GM23338 (cell line): ENCODE results near the gene PPM1H. TPM values are rescaled to one million over a fixed set of nuclear protein-coding genes. Genes with fewer than 3 reads are reported as not detected.
"Not testable (repeated sequence)": the region's sequence is repeated elsewhere in the genome, so short reads cannot be mapped to it uniquely, and the experiment has no call there.

Source experiments
- ATAC-seq: fragments of 200-7000 bp; cut with Tn5 transposase; 3 replicates; pipeline ENCODE4 v1.9.1; 2020
- DNase-seq: peaks from one replicate; pipeline ENCODE4 v3.0.0-alpha.2; 2015; ENCODE audit warnings: low spot score
- H2AFZ ChIP-seq: fragments of 200-600 bp; sonication (generic); 2 replicates; pipeline ENCODE4 v1.8.0; 2016; ENCODE audit warnings: antibody characterized with exemption, mild to moderate bottlenecking, moderate library complexity
- H3F3A ChIP-seq: fragments of 200-600 bp; sonication (generic); replicated peaks from 2 replicates; pipeline ENCODE4 v1.8.0; 2017; ENCODE audit warnings: antibody characterized with exemption, mixed run types, low read depth
- H3K27ac ChIP-seq: fragments of 200-600 bp; sonication (generic); 2 replicates; pipeline ENCODE4 v1.6.1; 2016; ENCODE audit warnings: low read depth
- H3K27me3 ChIP-seq: fragments of 200-600 bp; sonication (generic); 2 replicates; pipeline ENCODE4 v1.8.0; 2016; ENCODE audit warnings: mild to moderate bottlenecking, mixed run types, moderate library complexity; ENCODE audit not compliant: insufficient read depth
- H3K36me3 ChIP-seq: fragments of 200-600 bp; sonication (generic); 2 replicates; pipeline ENCODE4 v1.8.0; 2016; ENCODE audit warnings: mild to moderate bottlenecking; ENCODE audit not compliant: insufficient read depth
- H3K4me1 ChIP-seq: fragments of 200-600 bp; sonication (generic); 2 replicates; pipeline ENCODE4 v1.8.0; 2016; ENCODE audit warnings: mild to moderate bottlenecking, moderate library complexity; ENCODE audit not compliant: insufficient read depth
- H3K4me2 ChIP-seq: fragments of 200-600 bp; sonication (generic); 2 replicates; pipeline ENCODE4 v1.7.1; 2017; ENCODE audit warnings: mixed run types
- H3K4me3 ChIP-seq: fragments of 200-600 bp; sonication (generic); 2 replicates; pipeline ENCODE4 v1.6.1; 2016; ENCODE audit warnings: mixed run types
- H3K79me2 ChIP-seq: fragments of 200-600 bp; sonication (generic); replicated peaks from 2 replicates; pipeline ENCODE4 v1.8.0; 2017; ENCODE audit warnings: mild to moderate bottlenecking; ENCODE audit not compliant: insufficient read depth
- H3K9me2 ChIP-seq: fragments of 200-600 bp; sonication (generic); 2 replicates; pipeline ENCODE4 v1.8.0; 2017; ENCODE audit not compliant: insufficient read depth
- H4K20me1 ChIP-seq: fragments of 200-600 bp; sonication (generic); replicated peaks from 2 replicates; pipeline ENCODE4 v1.8.0; 2017; ENCODE audit warnings: mild to moderate bottlenecking; ENCODE audit not compliant: insufficient read depth
- H3K27ac Mint-ChIP-seq: 2 replicates; pipeline ENCODE4 v1.8.0; 2020; ENCODE audit warnings: inconsistent platforms, mild to moderate bottlenecking, moderate library complexity, mixed read lengths
- H3K27me3 Mint-ChIP-seq: 3 replicates; pipeline ENCODE4 v1.8.0; 2022; ENCODE audit warnings: low read depth, mild to moderate bottlenecking, moderate library complexity, mixed read lengths, inconsistent platforms; ENCODE audit not compliant: insufficient read depth, poor library complexity
- H3K36me3 Mint-ChIP-seq: 3 replicates; pipeline ENCODE4 v1.8.0; 2021; ENCODE audit warnings: low read depth, mild to moderate bottlenecking, inconsistent platforms, moderate library complexity, mixed read lengths
- H3K4me1 Mint-ChIP-seq: 3 replicates; pipeline ENCODE4 v1.8.0; 2020; ENCODE audit warnings: mild to moderate bottlenecking, inconsistent platforms, mixed read lengths
- H3K4me3 Mint-ChIP-seq: 3 replicates; pipeline ENCODE4 v1.8.0; 2021; ENCODE audit warnings: moderate library complexity, mild to moderate bottlenecking, inconsistent platforms, mixed read lengths
- H3K9me3 Mint-ChIP-seq: 3 replicates; pipeline ENCODE4 v1.8.0; 2020; ENCODE audit warnings: moderate library complexity, mild to moderate bottlenecking, inconsistent platforms, mixed read lengths
- ETS1 ChIP-seq: IDR thresholded peaks from 2 replicates; pipeline ENCODE4 v1.6.1; 2016; ENCODE audit warnings: antibody characterized with exemption
- EZH2 ChIP-seq: fragments of 200-600 bp; sonication (generic); IDR thresholded peaks from one replicate; pipeline ENCODE4 v1.8.0; 2017; ENCODE audit warnings: antibody characterized with exemption, mild to moderate bottlenecking, low read depth; ENCODE audit not compliant: unreplicated experiment
- POLR2AphosphoS5 ChIP-seq: IDR thresholded peaks from 2 replicates; pipeline ENCODE4 v1.6.1; 2016; ENCODE audit warnings: antibody characterized with exemption, low read depth
- REST ChIP-seq: IDR thresholded peaks from one replicate; pipeline ENCODE4 v1.6.1; 2018; ENCODE audit warnings: antibody characterized with exemption; ENCODE audit not compliant: unreplicated experiment
- ZNF114 ChIP-seq: fragments of 250-450 bp; sonication (Bioruptor Pico); IDR thresholded peaks from 2 replicates; pipeline ENCODE4 v1.5.0; 2020; ENCODE audit warnings: mild to moderate bottlenecking, moderate library complexity
- ZNF462 ChIP-seq: fragments of 250-450 bp; sonication (Bioruptor Pico); IDR thresholded peaks from 2 replicates; pipeline ENCODE4 v1.5.0; 2020; ENCODE audit warnings: mild to moderate bottlenecking, moderate library complexity
- polyA plus RNA-seq: library from polyadenylated mRNA; unstranded; fragments of >200 nt; fragmentation: Nextera tagmentation; extraction: Ambion mirVana; gene quantifications from 2 replicates; pipeline ENCODE4 v1.2.1, GENCODE V29; 2016
- total RNA-seq: library from RNA; depleted of rRNA; stranded (reverse); fragments of >200 nt; shearing (Covaris generic); gene quantifications from 2 replicates; pipeline ENCODE4 v1.2.3, GENCODE V29; 2014

PPM1H gene
- total and polyA plus RNA-seq, 2 experiments from 2014 or later: 11.4 to 41.2 TPM

GRCh38 chr12:62966990-62967506 is 32.1 kb upstream of the PPM1H start (continued):
- no peak for TF ChIP-seq ZNF462
- TF ChIP-seq POLR2AphosphoS5: no peak
- TF ChIP-seq ZNF114 (CRISPR knock-in tag): no peak
- TF ChIP-seq ETS1: no peak
- TF ChIP-seq REST: no peak
- TF ChIP-seq EZH2: no peak

- not testable (repeated sequence) for ATAC-seq, H3K36me3 Mint-ChIP-seq, H3K9me3 Mint-ChIP-seq, H3K27me3 Mint-ChIP-seq, H4K20me1 ChIP-seq, H3K4me2 ChIP-seq, H3K79me2 ChIP-seq, H3K9me2 ChIP-seq, H3K4me1 Mint-ChIP-seq, H3K36me3 ChIP-seq, H3K27me3 ChIP-seq, H3K27ac Mint-ChIP-seq, H3F3A ChIP-seq, H3K4me1 ChIP-seq, DNase-seq, H2AFZ ChIP-seq, H3K27ac ChIP-seq, H3K4me3 Mint-ChIP-seq, H3K4me3 ChIP-seq
Measured at GRCh38 chr12:62966446-62966989, 31.6 kb upstream of the PPM1H start.

GRCh38 chr12:62965700-62966099 is 30.8 kb upstream of the PPM1H start:
- H3K27me3 Mint-ChIP-seq, H3K36me3 Mint-ChIP-seq, DNase-seq, H3K4me1 Mint-ChIP-seq, H3K4me2 ChIP-seq, H4K20me1 ChIP-seq, H3K4me1 ChIP-seq, H3K27me3 ChIP-seq, H3K9me3 Mint-ChIP-seq, ATAC-seq, H3K4me3 Mint-ChIP-seq, H2AFZ ChIP-seq, H3K27ac ChIP-seq, H3K27ac Mint-ChIP-seq, H3K4me3 ChIP-seq, H3K36me3 ChIP-seq, H3F3A ChIP-seq, H3K79me2 ChIP-seq, H3K9me2 ChIP-seq: not testable (repeated sequence)
